PC-3 (cell line): ENCODE measurements around the gene PRKAR1B. TPM values are rescaled to one million over a fixed set of nuclear protein-coding genes. Genes with fewer than 3 reads are reported as not detected.

Experiments
- ATAC-seq: fragments of 200-7000 bp; cut with Tn5 transposase; 2 replicates; pipeline ENCODE4 v1.9.1; 2020; ENCODE audit warnings: mild to moderate bottlenecking, moderate library complexity
- BruUV-seq: library from RNA; stranded (reverse); fragments of 400-500 nt; replicated peaks from 2 replicates; lab custom pipeline; 2021; lab: Mats Ljungman, UMichigan
- CTCF ChIA-PET: fragments of 300-600 bp; sonication (Branson Sonifier 250); formaldehyde crosslinking; loops from one replicate; lab custom pipeline; 2022; ENCODE audit warnings: antibody characterized with exemption; lab: Charles Lee
- POLR2A ChIA-PET: fragments of 300-600 bp; sonication (Branson Sonifier 250); formaldehyde crosslinking; loops from one replicate; lab custom pipeline; 2022; ENCODE audit warnings: antibody characterized with exemption; ENCODE audit not compliant: unreplicated experiment; lab: Charles Lee
- DNase-seq: peaks from one replicate; pipeline ENCODE4 v3.0.0-alpha.2; 2015
- H2AFZ ChIP-seq: fragments of 300-600 bp; sonication (generic); 2 replicates; pipeline ENCODE4 v1.6.0; 2016; ENCODE audit warnings: antibody characterized with exemption, low read length
- H3F3A ChIP-seq: fragments of 300-600 bp; sonication (generic); one replicate; pipeline ENCODE4 v1.6.0; 2017; ENCODE audit warnings: antibody characterized with exemption, low read length, control low read depth, mild to moderate bottlenecking; ENCODE audit not compliant: unreplicated experiment
- H3K27ac ChIP-seq: fragments of 300-600 bp; sonication (generic); 2 replicates; pipeline ENCODE4 v1.5.1; 2016; ENCODE audit warnings: mild to moderate bottlenecking, low read length
- H3K27me3 ChIP-seq: fragments of 300-600 bp; sonication (generic); 2 replicates; pipeline ENCODE4 v1.6.1; 2016; ENCODE audit warnings: low read length, mixed read lengths
- H3K36me3 ChIP-seq: fragments of 300-600 bp; sonication (generic); 2 replicates; pipeline ENCODE4 v1.6.1; 2016; ENCODE audit warnings: low read depth, mixed run types, low read length, mixed read lengths
- H3K4me1 ChIP-seq: fragments of 300-600 bp; sonication (generic); 2 replicates; pipeline ENCODE4 v1.5.1; 2016; ENCODE audit warnings: low read length; ENCODE audit not compliant: insufficient read depth
- H3K4me2 ChIP-seq: fragments of 300-600 bp; sonication (generic); 2 replicates; pipeline ENCODE4 v1.6.0; 2016; ENCODE audit warnings: low read length
- H3K4me3 ChIP-seq: fragments of 300-600 bp; sonication (generic); 2 replicates; pipeline ENCODE4 v1.5.1; 2016; ENCODE audit warnings: mild to moderate bottlenecking, low read length, mixed read lengths
- H3K79me2 ChIP-seq: fragments of 300-600 bp; sonication (generic); 2 replicates; pipeline ENCODE4 v1.6.1; 2017; ENCODE audit warnings: low read length, mixed read lengths
- H3K9ac ChIP-seq: fragments of 300-600 bp; sonication (generic); 2 replicates; pipeline ENCODE4 v1.6.0; 2016; ENCODE audit warnings: mild to moderate bottlenecking, low read length
- H3K9me2 ChIP-seq: fragments of 300-600 bp; sonication (generic); replicated peaks from 2 replicates; pipeline ENCODE4 v1.6.1; 2016; ENCODE audit warnings: mixed run types, low read length, mixed read lengths
- H3K9me3 ChIP-seq: fragments of 300-600 bp; sonication (generic); 2 replicates; pipeline ENCODE4 v1.6.1; 2016; ENCODE audit warnings: low read length, mixed read lengths
- H4K20me1 ChIP-seq: fragments of 300-600 bp; sonication (generic); 2 replicates; pipeline ENCODE4 v1.6.1; 2016; ENCODE audit warnings: low read length, mixed read lengths
- CTCF ChIP-seq: fragments of 300-600 bp; sonication (generic); conservative IDR thresholded peaks from 2 replicates; pipeline ENCODE4 v1.5.1; 2017; ENCODE audit warnings: antibody characterized with exemption, low read depth, mild to moderate bottlenecking, low read length
- EZH2 ChIP-seq: fragments of 300-600 bp; sonication (generic); IDR thresholded peaks from one replicate; pipeline ENCODE4 v1.6.1; 2017; ENCODE audit warnings: antibody characterized with exemption, mild to moderate bottlenecking, low read length; ENCODE audit not compliant: unreplicated experiment
- EZH2phosphoT487 ChIP-seq: fragments of 300-600 bp; sonication (generic); IDR thresholded peaks from 2 replicates; pipeline ENCODE4 v1.6.1; 2018; ENCODE audit warnings: mild to moderate bottlenecking, antibody characterized with exemption, low read length, borderline replicate concordance
- intact Hi-C: fragments of 100-400 bp; cut with micrococcal nuclease; formaldehyde crosslinking; loops from 2 replicates; pipeline ENCODE4 v1.9.0; 2023
- total RNA-seq: library from RNA; depleted of rRNA; stranded (reverse); fragments of >200 nt; gene quantifications from 2 replicates; pipeline ENCODE4 v1.2.3, GENCODE V29; 2014

PRKAR1B gene
- total RNA-seq, 1 experiment from 2014 or later, result 15.6 TPM

DNA sequence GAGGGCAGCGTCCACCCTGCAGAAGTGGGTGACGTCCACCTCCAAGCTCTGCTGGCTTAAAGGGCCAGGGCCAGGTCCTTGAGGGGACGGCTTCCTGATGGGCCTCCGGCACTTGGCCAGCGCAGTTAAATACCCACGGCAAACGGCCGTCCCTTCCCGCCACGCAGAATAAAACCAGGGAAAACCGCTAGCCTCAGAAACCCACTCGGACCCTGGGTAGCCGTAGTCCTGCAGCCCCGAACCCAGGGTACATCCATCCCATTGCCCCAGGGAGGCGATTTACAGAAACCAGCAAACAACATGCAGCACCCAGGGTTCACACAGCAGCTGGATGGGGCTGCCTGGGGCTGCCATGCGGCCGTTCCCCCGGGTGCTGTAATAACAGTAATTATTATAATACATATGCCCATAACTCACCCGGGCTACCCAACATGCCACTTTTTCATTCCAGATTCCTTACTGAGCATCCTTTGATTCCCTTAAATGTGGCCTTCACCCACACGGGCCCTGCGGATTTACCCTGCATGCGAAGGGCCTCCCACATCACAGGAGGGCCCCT, 126.0 kb downstream of the PRKAR1B start:
- no peaks in the 10 kb centered on the region for H3F3A ChIP-seq
- H3K9me3 ChIP-seq, result no peaks in the 10 kb centered on the region
- intact Hi-C loops, result no loop called here
- no peak for DNase-seq
- H3K79me2 ChIP-seq, result no peaks in the 10 kb centered on the region
- TF ChIP-seq EZH2phosphoT487, result no peak
- no peak for TF ChIP-seq EZH2
- TF ChIP-seq CTCF, result no peak
- no peak for ATAC-seq
- no peak overlapping the region for H3K27ac ChIP-seq
- no peaks in the 10 kb centered on the region for H3K36me3 ChIP-seq
- no peak overlapping the region for H3K9ac ChIP-seq
- H3K4me1 ChIP-seq, result no peaks in the 10 kb centered on the region
- no peak overlapping the region for H3K4me2 ChIP-seq
- POLR2A ChIA-PET, result no interaction called here
- H4K20me1 ChIP-seq, result no peaks in the 10 kb centered on the region
- no peak overlapping the region for H3K4me3 ChIP-seq
- no peak overlapping the region for H2AFZ ChIP-seq
- no peaks in the 10 kb centered on the region for H3K9me2 ChIP-seq
- no peaks in the 10 kb centered on the region for H3K27me3 ChIP-seq
- CTCF ChIA-PET, result no interaction called here
- no TSS peak for BruUV-seq

DNA sequence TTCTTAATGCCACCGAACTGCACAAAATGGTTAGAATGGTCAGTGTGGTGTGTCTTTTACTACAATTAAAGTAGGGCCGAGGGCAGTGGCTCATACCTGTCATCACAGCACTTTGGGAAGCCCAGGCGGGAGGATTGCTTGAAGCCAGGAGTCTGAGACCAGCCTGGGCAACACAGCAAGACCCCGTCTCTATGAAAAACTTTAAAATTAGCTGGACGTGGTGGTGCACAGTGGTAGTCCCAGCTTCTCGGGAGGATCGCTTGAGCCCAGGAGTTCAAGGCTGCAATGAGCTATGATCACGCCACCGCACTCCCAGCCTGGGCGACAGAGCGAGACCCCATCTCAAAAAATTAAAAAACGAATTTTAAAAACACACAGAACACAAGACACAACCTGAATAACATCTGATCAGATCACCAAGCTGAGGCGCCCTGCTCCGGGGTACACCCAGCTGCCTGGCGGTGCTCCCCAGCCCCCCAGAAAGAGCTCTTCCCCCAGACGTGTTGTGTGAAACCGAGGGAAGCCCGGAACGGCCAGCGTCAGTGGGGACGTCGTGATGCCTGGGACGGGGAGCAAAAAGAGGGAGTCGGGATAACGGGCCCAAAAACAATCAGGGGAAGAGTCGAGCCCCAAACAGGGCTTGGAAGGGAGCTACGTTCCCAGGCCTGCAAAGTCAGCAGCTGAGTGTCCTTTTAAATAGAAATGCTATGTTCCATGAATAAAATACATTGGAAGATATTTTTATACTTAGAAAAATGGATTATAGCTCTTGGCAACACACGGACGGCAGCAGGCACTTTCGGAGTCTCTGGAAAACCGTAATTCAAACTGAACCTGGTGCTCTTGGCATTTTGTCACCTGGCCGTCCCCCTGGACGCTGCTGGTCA, 126.7 kb downstream of the PRKAR1B start:
- Histone ChIP-seq H3K27ac (no peak overlapping the region), H2AFZ (no peak overlapping the region), H3K4me2 (no peak overlapping the region), H3K27me3 (no peaks in the 10 kb centered on the region), H3K9me2 (no peaks in the 10 kb centered on the region), H3K36me3 (no peaks in the 10 kb centered on the region), H3F3A (no peaks in the 10 kb centered on the region), H4K20me1 (no peaks in the 10 kb centered on the region), H3K9ac (no peak overlapping the region), H3K79me2 (no peaks in the 10 kb centered on the region), H3K4me3 (no peak overlapping the region), H3K9me3 (no peaks in the 10 kb centered on the region), H3K4me1 (no peaks in the 10 kb centered on the region)
- CTCF ChIA-PET, result no interaction called here
- POLR2A ChIA-PET, result no interaction called here
- ATAC-seq (no peak), DNase-seq (no peak)
- no peak for TF ChIP-seq CTCF
- BruUV-seq, result no TSS peak
- intact Hi-C loops, result no loop called here

GRCh38 chr7:598899-599298, 128.2 kb downstream of the PRKAR1B start:
- DNase-seq (no peak), ATAC-seq (no peak)
- Histone ChIP-seq H3K27ac (no peak overlapping the region), H3K9me3 (no peaks in the 10 kb centered on the region), H4K20me1 (no peaks in the 10 kb centered on the region), H3K36me3 (no peaks in the 10 kb centered on the region), H3K79me2 (no peaks in the 10 kb centered on the region), H3K4me1 (no peaks in the 10 kb centered on the region), H3K27me3 (no peaks in the 10 kb centered on the region), H3K4me2 (no peak overlapping the region), H3F3A (no peaks in the 10 kb centered on the region), H3K9me2 (no peaks in the 10 kb centered on the region), H2AFZ (no peak overlapping the region), H3K9ac (no peak overlapping the region), H3K4me3 (no peak overlapping the region)
- intact Hi-C loops, result no loop called here
- BruUV-seq, result no TSS peak
- TF ChIP-seq EZH2phosphoT487 (no peak), EZH2 (no peak), CTCF (no peak)
- ChIA-PET CTCF (no interaction called here), POLR2A (no interaction called here)
